ENCODE results near the gene CLEC4F.

DNA sequence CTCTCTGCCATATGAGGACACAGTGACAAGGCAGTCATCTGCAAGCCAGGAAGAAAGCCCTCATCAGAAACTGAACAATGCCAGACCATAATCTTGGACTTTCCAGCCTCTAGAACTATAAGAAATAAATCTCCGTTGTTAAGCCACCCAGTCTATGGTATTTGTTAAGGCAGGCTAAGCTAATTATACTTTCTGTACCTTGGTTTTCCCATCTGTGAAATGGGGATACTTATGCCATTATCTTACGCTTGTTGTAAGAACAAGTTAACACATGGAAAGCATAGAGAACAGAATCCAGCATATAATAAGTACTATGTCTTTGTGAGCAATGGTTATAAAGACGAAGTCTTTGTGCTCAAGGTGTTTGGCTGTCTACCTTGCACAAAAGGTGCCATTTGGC is 44.1 kb downstream of the CLEC4F start:
- TF ChIP-seq, protein P1, sequence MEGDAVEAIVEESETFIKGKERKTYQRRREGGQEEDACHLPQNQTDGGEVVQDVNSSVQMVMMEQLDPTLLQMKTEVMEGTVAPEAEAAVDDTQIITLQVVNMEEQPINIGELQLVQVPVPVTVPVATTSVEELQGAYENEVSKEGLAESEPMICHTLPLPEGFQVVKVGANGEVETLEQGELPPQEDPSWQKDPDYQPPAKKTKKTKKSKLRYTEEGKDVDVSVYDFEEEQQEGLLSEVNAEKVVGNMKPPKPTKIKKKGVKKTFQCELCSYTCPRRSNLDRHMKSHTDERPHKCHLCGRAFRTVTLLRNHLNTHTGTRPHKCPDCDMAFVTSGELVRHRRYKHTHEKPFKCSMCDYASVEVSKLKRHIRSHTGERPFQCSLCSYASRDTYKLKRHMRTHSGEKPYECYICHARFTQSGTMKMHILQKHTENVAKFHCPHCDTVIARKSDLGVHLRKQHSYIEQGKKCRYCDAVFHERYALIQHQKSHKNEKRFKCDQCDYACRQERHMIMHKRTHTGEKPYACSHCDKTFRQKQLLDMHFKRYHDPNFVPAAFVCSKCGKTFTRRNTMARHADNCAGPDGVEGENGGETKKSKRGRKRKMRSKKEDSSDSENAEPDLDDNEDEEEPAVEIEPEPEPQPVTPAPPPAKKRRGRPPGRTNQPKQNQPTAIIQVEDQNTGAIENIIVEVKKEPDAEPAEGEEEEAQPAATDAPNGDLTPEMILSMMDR (IDR thresholded peaks at IDR 0.05), result no peak
- TF ChIP-seq POLR2A (IDR thresholded peaks at IDR 0.05), result no peak

Measured in ovary (tissue), 3 donors.